Mesenchymal stem cell (in vitro differentiated cells and primary cell): ENCODE data around the gene CLCN3.
"Not testable (repeated sequence)": the region's sequence is repeated elsewhere in the genome, so short reads cannot be mapped to it uniquely, and the experiment has no call there.

Experiments used
- DNase-seq: peaks from one replicate; pipeline ENCODE4 v3.0.0-alpha.2; 2013
- H2AFZ ChIP-seq: one replicate; pipeline ENCODE4 v1.6.1; 2013; ENCODE audit warnings: low read depth, mild to moderate bottlenecking, control low read depth, inconsistent platforms, low read length, moderate library complexity
- H2AK5ac ChIP-seq: 2 replicates; pipeline ENCODE4 v1.6.1; 2013; ENCODE audit warnings: low read length, moderate library complexity, mild to moderate bottlenecking, inconsistent platforms; ENCODE audit not compliant: severe bottlenecking
- H2BK120ac ChIP-seq: one replicate; pipeline ENCODE4 v1.6.1; 2013; ENCODE audit warnings: low read depth, mild to moderate bottlenecking, inconsistent platforms, low read length, moderate library complexity
- H2BK12ac ChIP-seq, 2 experiments: one replicate each; pipeline ENCODE4 v1.6.1; 2013; ENCODE audit warnings: inconsistent platforms in 2 of 2, low read length in 2 of 2, mild to moderate bottlenecking in 2 of 2, moderate library complexity in 2 of 2, control low read depth in 1 of 2
- H2BK15ac ChIP-seq: one replicate; pipeline ENCODE4 v1.6.1; 2013; ENCODE audit warnings: mild to moderate bottlenecking, low read depth, inconsistent platforms; ENCODE audit not compliant: poor library complexity, severe bottlenecking
- H2BK5ac ChIP-seq: 2 replicates; pipeline ENCODE4 v1.6.1; 2013; ENCODE audit warnings: low read depth, mild to moderate bottlenecking, low read length, control low read depth, inconsistent platforms; ENCODE audit not compliant: poor library complexity, severe bottlenecking
- H3K14ac ChIP-seq, 2 experiments: one replicate each; pipeline ENCODE4 v1.6.1; 2013; ENCODE audit warnings: inconsistent platforms in 2 of 2, low read length in 2 of 2, control low read depth in 1 of 2, mild to moderate bottlenecking in 1 of 2, moderate library complexity in 1 of 2
- H3K18ac ChIP-seq, 2 experiments: one replicate each; pipeline ENCODE4 v1.6.1; 2013; ENCODE audit warnings: inconsistent platforms in 2 of 2, low read length in 2 of 2, control low read depth in 1 of 2, low read depth in 1 of 2, mild to moderate bottlenecking in 1 of 2
- H3K23ac ChIP-seq, 2 experiments: one replicate each; pipeline ENCODE4 v1.6.1; 2013; ENCODE audit warnings: inconsistent platforms in 2 of 2, low read length in 2 of 2, mild to moderate bottlenecking in 2 of 2, moderate library complexity in 2 of 2, control low read depth in 1 of 2
- H3K27ac ChIP-seq: 2 replicates; pipeline ENCODE4 v1.5.1; 2013; ENCODE audit warnings: mild to moderate bottlenecking, moderate library complexity, low read length, control low read depth, inconsistent platforms; ENCODE audit not compliant: poor library complexity, severe bottlenecking
- H3K27me3 ChIP-seq, 2 experiments: 2 replicates each; pipeline versions ENCODE4 v1.6.1 to v1.7.0; 2013; ENCODE audit warnings: low read length in 2 of 2, mild to moderate bottlenecking in 2 of 2, moderate library complexity in 2 of 2, control low read depth in 1 of 2, inconsistent platforms in 1 of 2; ENCODE audit not compliant: control insufficient read depth in 1 of 2, insufficient read depth in 1 of 2
- H3K36me3 ChIP-seq, 2 experiments: 2 replicates each; pipeline versions ENCODE4 v1.6.1 to v1.7.0; 2013; ENCODE audit warnings: low read length in 2 of 2, control low read depth in 1 of 2, inconsistent platforms in 1 of 2, low read depth in 1 of 2, mild to moderate bottlenecking in 1 of 2; ENCODE audit not compliant: insufficient read depth in 2 of 2, control insufficient read depth in 1 of 2
- H3K4ac ChIP-seq, 2 experiments: one replicate each; pipeline ENCODE4 v1.6.1; 2013; ENCODE audit warnings: inconsistent platforms in 2 of 2, low read length in 2 of 2, mild to moderate bottlenecking in 2 of 2, moderate library complexity in 2 of 2, control low read depth in 1 of 2, low read depth in 1 of 2
- H3K4me1 ChIP-seq: 2 replicates; pipeline ENCODE4 v1.6.1; 2013; ENCODE audit warnings: low read depth, low read length, control low read depth; ENCODE audit not compliant: control insufficient read depth, insufficient read depth
- H3K4me2 ChIP-seq: 2 replicates; pipeline ENCODE4 v1.6.1; 2013; ENCODE audit warnings: low read length, mild to moderate bottlenecking, inconsistent platforms; ENCODE audit not compliant: poor library complexity, severe bottlenecking
- H3K4me3 ChIP-seq, 2 experiments: 2 replicates each; pipeline versions ENCODE4 v1.5.1 to v1.7.0; 2013; ENCODE audit warnings: low read length in 2 of 2, mild to moderate bottlenecking in 2 of 2, control low read depth in 1 of 2, low read depth in 1 of 2; ENCODE audit not compliant: insufficient read depth in 1 of 2
- H3K79me1 ChIP-seq: replicated peaks from 2 replicates; pipeline ENCODE4 v1.6.1; 2013; ENCODE audit warnings: mild to moderate bottlenecking, control low read depth, low read length, inconsistent platforms; ENCODE audit not compliant: poor library complexity, severe bottlenecking
- H3K9ac ChIP-seq: 2 replicates; pipeline ENCODE4 v1.7.0; 2013; ENCODE audit warnings: mild to moderate bottlenecking, low read length, moderate library complexity
- H3K9me3 ChIP-seq: 2 replicates; pipeline ENCODE4 v1.7.0; 2013; ENCODE audit warnings: mild to moderate bottlenecking, low read length; ENCODE audit not compliant: control insufficient read depth
- H4K8ac ChIP-seq: one replicate; pipeline ENCODE4 v1.6.1; 2013; ENCODE audit warnings: inconsistent platforms, mild to moderate bottlenecking, low read length, moderate library complexity
- H4K91ac ChIP-seq: one replicate; pipeline ENCODE4 v1.6.1; 2013; ENCODE audit warnings: mild to moderate bottlenecking, low read length, inconsistent platforms
- WGBS: methylation state at CpG from one replicate; pipeline ENCODE4 v1.1.7; 2013; ENCODE audit warnings: mixed read lengths; 5-methylcytosine and 5-hydroxymethylcytosine counted together

The CLCN3 gene

DNA sequence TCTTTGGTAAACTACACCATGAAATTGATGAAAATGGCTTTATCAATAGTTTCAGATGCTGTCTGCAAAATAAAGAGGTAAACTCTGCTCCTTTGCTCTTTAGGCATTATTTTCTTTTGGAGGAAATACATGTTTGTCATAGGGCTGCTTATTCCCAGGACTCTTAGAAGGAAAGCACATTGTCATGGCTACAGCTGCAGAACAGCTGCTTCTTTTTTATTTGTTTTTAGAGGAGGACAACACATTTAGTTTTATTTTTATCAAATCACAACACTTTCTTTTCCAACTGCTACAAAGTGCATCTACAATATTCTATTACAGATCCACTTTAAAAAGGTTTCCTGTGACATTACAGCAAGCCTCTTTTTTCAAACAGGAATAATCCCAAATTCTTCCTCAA lies 150.0 kb downstream of the CLCN3 start:
- peak; percentile 51 for DNase-seq
- H3K4me2 ChIP-seq, result no peak overlapping the region

DNA sequence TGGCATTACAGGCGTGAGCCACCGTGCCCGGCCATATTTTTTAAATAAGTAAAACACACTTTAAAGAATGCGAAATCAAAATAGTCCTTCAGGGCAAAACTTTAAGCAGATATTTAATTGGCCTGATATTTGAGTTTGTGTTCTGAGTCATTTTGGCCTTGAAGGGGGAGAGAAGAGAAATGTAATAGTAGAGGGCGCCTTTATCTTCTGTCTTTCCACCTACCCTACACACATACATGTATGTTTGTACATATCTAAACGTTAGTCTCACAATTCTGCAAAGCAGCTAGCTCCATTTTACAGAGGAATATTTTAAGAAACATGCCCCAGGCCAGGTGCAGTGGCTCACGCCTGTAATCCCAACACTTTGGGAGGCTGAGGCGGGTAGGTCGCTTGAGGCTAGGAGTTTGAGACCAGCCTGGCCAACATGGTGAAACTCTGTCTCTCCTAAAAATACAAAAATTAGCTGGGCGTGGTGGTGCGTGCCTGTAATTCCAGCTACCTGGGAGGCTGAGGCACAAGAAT lies 151.2 kb downstream of the CLCN3 start:
- not testable (repeated sequence) for H3K23ac ChIP-seq, H4K8ac ChIP-seq, H2BK5ac ChIP-seq, DNase-seq, H3K27ac ChIP-seq, H4K91ac ChIP-seq, H3K14ac ChIP-seq, H2AK5ac ChIP-seq, H3K4me2 ChIP-seq, H3K36me3 ChIP-seq, H3K4ac ChIP-seq, H3K4me1 ChIP-seq, H2BK15ac ChIP-seq, H3K18ac ChIP-seq, H3K79me1 ChIP-seq, H3K9me3 ChIP-seq, H2BK120ac ChIP-seq, H2AFZ ChIP-seq, H3K4me3 ChIP-seq, H2BK12ac ChIP-seq
- peak overlapping the region; percentile 64 for H3K9ac ChIP-seq
- H3K27me3 ChIP-seq, result peaks cover 0 to 15% of the 10 kb centered on the region in 2 experiments
- WGBS, result 93% methylated on average over 7 of the region's 11 CpGs

More for the DNA sequence above, 150.0 kb downstream of the CLCN3 start:
- Histone ChIP-seq H2BK15ac (no peak overlapping the region), H3K27ac (no peak overlapping the region), H2BK120ac (no peak overlapping the region), H3K9me3 (no peaks in the 10 kb centered on the region), H3K79me1 (no peaks in the 10 kb centered on the region), H3K23ac (no peak overlapping the region), H3K18ac (no peak overlapping the region), H2BK5ac (no peak overlapping the region), H3K4ac (no peak overlapping the region), H3K4me1 (no peaks in the 10 kb centered on the region), H3K4me3 (no peak overlapping the region), H2AK5ac (no peak overlapping the region), H2BK12ac (no peak overlapping the region), H4K91ac (no peak overlapping the region), H3K36me3 (no peaks in the 10 kb centered on the region), H3K27me3 (peaks cover 0 to 12% of the 10 kb centered on the region in 2 experiments), H3K14ac (no peak overlapping the region), H4K8ac (no peak overlapping the region), H3K9ac (peak overlapping the region; percentile 64), H2AFZ (no peak overlapping the region)
